Activated CD4-positive, alpha-beta T cell treated with anti-CD3 and anti-CD28 coated beads, Interleukin-2, amount 10 ng/mL, durations not matched to agents 7 days and 5 days (primary cell): ENCODE measurements around the gene N4BP2L2. TPM values are rescaled to one million over a fixed set of nuclear protein-coding genes. Genes with fewer than 3 reads are reported as not detected.

Experiments used
- CTCF ChIA-PET: fragments of 350-600 bp; sonication (Branson Sonifier 250); formaldehyde crosslinking; loops from one replicate; lab custom pipeline; 2021; ENCODE audit warnings: antibody characterized with exemption; lab: Charles Lee
- POLR2A ChIA-PET: fragments of 350-600 bp; sonication (Branson Sonifier 250); formaldehyde crosslinking; loops from one replicate; lab custom pipeline; 2021; ENCODE audit warnings: antibody characterized with exemption; lab: Charles Lee
- DNase-seq: peaks from one replicate; pipeline ENCODE4 v3.0.0-alpha.2; 2020
- H3K27ac Mint-ChIP-seq: one replicate; pipeline ENCODE4 v1.8.0; 2021; ENCODE audit warnings: mild to moderate bottlenecking, moderate library complexity, mixed read lengths
- H3K27me3 Mint-ChIP-seq: one replicate; pipeline ENCODE4 v1.8.0; 2021; ENCODE audit warnings: mixed read lengths
- H3K36me3 Mint-ChIP-seq: one replicate; pipeline ENCODE4 v1.8.0; 2021; ENCODE audit warnings: low read depth, mixed read lengths
- H3K4me1 Mint-ChIP-seq: one replicate; pipeline ENCODE4 v1.8.0; 2021; ENCODE audit warnings: mixed read lengths
- H3K4me3 Mint-ChIP-seq: one replicate; pipeline ENCODE4 v1.8.0; 2021; ENCODE audit warnings: mild to moderate bottlenecking, moderate library complexity, mixed read lengths
- H3K9me3 Mint-ChIP-seq: one replicate; pipeline ENCODE4 v1.8.0; 2021; ENCODE audit warnings: mixed read lengths
- total RNA-seq, 2 experiments: library from RNA; stranded (reverse); gene quantifications; one replicate each; pipeline ENCODE4 v1.2.3, GENCODE V29; 2021

The N4BP2L2 gene
- total RNA-seq, 2 experiments from 2014 or later = 134 to 136 TPM

GRCh38 chr13:32555613-32556012 lies 17.0 kb upstream of the N4BP2L2 start:
- ChIA-PET CTCF (interaction anchor here (0.9 to 1.8 kb wide), 3 partner anchors 12 to 35 kb away, joined by 3 read pairs; partner anchors contain the start of gene PDS5B), POLR2A (no interaction called here)
- no peak overlapping the region for H3K4me3 Mint-ChIP-seq
- H3K27ac Mint-ChIP-seq = no peak overlapping the region
- no peaks in the 10 kb centered on the region for H3K4me1 Mint-ChIP-seq
- no peaks in the 10 kb centered on the region for H3K27me3 Mint-ChIP-seq
- peaks cover 6% of the 10 kb centered on the region for H3K9me3 Mint-ChIP-seq
- DNase-seq = no peak
- H3K36me3 Mint-ChIP-seq = peaks cover 2% of the 10 kb centered on the region

GRCh38 chr13:32553720-32554119 lies 15.1 kb upstream of the N4BP2L2 start:
- DNase-seq = no peak
- Mint-ChIP-seq H3K36me3 (no peaks in the 10 kb centered on the region), H3K9me3 (peaks cover 4% of the 10 kb centered on the region), H3K27ac (no peak overlapping the region), H3K4me3 (no peak overlapping the region), H3K27me3 (peaks cover 2% of the 10 kb centered on the region), H3K4me1 (peaks cover 3% of the 10 kb centered on the region)
- ChIA-PET CTCF (interaction anchor here (0.5 to 1.4 kb wide), 2 partner anchors 32 to 121 kb away, joined by 4 read pairs; no protein-coding TSS in a partner anchor), POLR2A (no interaction called here)

- Mint-ChIP-seq H3K4me1 (peaks cover 3% of the 10 kb centered on the region), H3K4me3 (no peak overlapping the region), H3K27me3 (peaks cover 7% of the 10 kb centered on the region), H3K27ac (no peak overlapping the region), H3K9me3 (no peaks in the 10 kb centered on the region), H3K36me3 (no peaks in the 10 kb centered on the region)
- ChIA-PET CTCF (interaction anchor here (1.1 kb wide), 1 partner anchor 186 kb away, joined by 4 read pairs; no protein-coding TSS in a partner anchor), POLR2A (no interaction called here)
- no peak for DNase-seq
These were observed 11.2 kb upstream of the N4BP2L2 start for GRCh38 chr13:32549788-32550187.

GRCh38 chr13:32548837-32549236 lies 10.2 kb upstream of the N4BP2L2 start:
- ChIA-PET POLR2A (no interaction called here), CTCF (interaction anchor here (0.6 to 1.1 kb wide), 3 partner anchors 101 to 185 kb away, joined by 3 to 4 read pairs (median 4); no protein-coding TSS in a partner anchor)
- no peaks in the 10 kb centered on the region for H3K36me3 Mint-ChIP-seq
- H3K9me3 Mint-ChIP-seq = no peaks in the 10 kb centered on the region
- no peak for DNase-seq
- H3K4me1 Mint-ChIP-seq = peaks cover 3% of the 10 kb centered on the region
- no peak overlapping the region for H3K27ac Mint-ChIP-seq
- H3K27me3 Mint-ChIP-seq = peaks cover 7% of the 10 kb centered on the region
- H3K4me3 Mint-ChIP-seq = no peak overlapping the region

- H3K4me3 Mint-ChIP-seq = no peak overlapping the region
- no peaks in the 10 kb centered on the region for H3K9me3 Mint-ChIP-seq
- H3K4me1 Mint-ChIP-seq = peaks cover 3% of the 10 kb centered on the region
- DNase-seq = no peak
- ChIA-PET CTCF (interaction anchor here (1.7 kb wide), 1 partner anchor 42 kb away, joined by 4 read pairs; no protein-coding TSS in a partner anchor), POLR2A (no interaction called here)
- H3K27ac Mint-ChIP-seq = no peak overlapping the region
- H3K27me3 Mint-ChIP-seq = peaks cover 14% of the 10 kb centered on the region
- H3K36me3 Mint-ChIP-seq = no peaks in the 10 kb centered on the region
These were observed 6.5 kb upstream of the N4BP2L2 start for GRCh38 chr13:32545083-32545482.

GRCh38 chr13:32542221-32542620 lies 3.6 kb upstream of the N4BP2L2 start:
- DNase-seq = no peak
- H3K36me3 Mint-ChIP-seq = peaks cover 11% of the 10 kb centered on the region
- peaks cover 11% of the 10 kb centered on the region for H3K27me3 Mint-ChIP-seq
- no peaks in the 10 kb centered on the region for H3K9me3 Mint-ChIP-seq
- peaks cover 16% of the 10 kb centered on the region for H3K4me1 Mint-ChIP-seq
- no peak overlapping the region for H3K4me3 Mint-ChIP-seq
- H3K27ac Mint-ChIP-seq = peak overlapping the region; percentile 42
- POLR2A ChIA-PET = no interaction called here
- CTCF ChIA-PET = no interaction called here

GRCh38 chr13:32538143-32538620 lies 413 bp downstream of the N4BP2L2 start:
- peaks cover 45% of the 10 kb centered on the region for H3K36me3 Mint-ChIP-seq
- no peak for DNase-seq
- no peaks in the 10 kb centered on the region for H3K9me3 Mint-ChIP-seq
- peak overlapping the region; percentile 90 for H3K4me3 Mint-ChIP-seq
- ChIA-PET CTCF (interaction anchor here (0.6 to 1.8 kb wide), 6 partner anchors 43 to 654 kb away, joined by 3 to 5 read pairs (median 4); partner anchors contain the start of gene PDS5B), POLR2A (no interaction called here)
- peak overlapping the region; percentile 98 for H3K27ac Mint-ChIP-seq
- H3K27me3 Mint-ChIP-seq = peaks cover 7% of the 10 kb centered on the region
- peaks cover 50% of the 10 kb centered on the region for H3K4me1 Mint-ChIP-seq

GRCh38 chr13:32537580-32538142 lies 934 bp downstream of the N4BP2L2 start:
- Mint-ChIP-seq H3K9me3 (no peaks in the 10 kb centered on the region), H3K27ac (peak overlapping the region; percentile 98), H3K4me3 (peak overlapping the region; percentile 90), H3K36me3 (peaks cover 50% of the 10 kb centered on the region), H3K4me1 (peaks cover 55% of the 10 kb centered on the region), H3K27me3 (peaks cover 7% of the 10 kb centered on the region)
- peak; percentile 38 for DNase-seq
- ChIA-PET POLR2A (no interaction called here), CTCF (interaction anchor here (0.6 to 1.8 kb wide), 7 partner anchors 13 to 654 kb away, joined by 3 to 6 read pairs (median 4); partner anchors contain the start of gene PDS5B)

- peaks cover 71% of the 10 kb centered on the region for H3K4me1 Mint-ChIP-seq
- H3K9me3 Mint-ChIP-seq = no peaks in the 10 kb centered on the region
- H3K36me3 Mint-ChIP-seq = peaks cover 59% of the 10 kb centered on the region
- H3K27ac Mint-ChIP-seq = no peak overlapping the region
- POLR2A ChIA-PET = no interaction called here
- no peaks in the 10 kb centered on the region for H3K27me3 Mint-ChIP-seq
- CTCF ChIA-PET = no interaction called here
- H3K4me3 Mint-ChIP-seq = no peak overlapping the region
- DNase-seq = no peak
These were observed 2.8 kb downstream of the N4BP2L2 start for GRCh38 chr13:32535748-32536147.

- ChIA-PET POLR2A (no interaction called here), CTCF (no interaction called here)
- Mint-ChIP-seq H3K27me3 (no peaks in the 10 kb centered on the region), H3K27ac (no peak overlapping the region), H3K36me3 (peaks cover 59% of the 10 kb centered on the region), H3K4me1 (peaks cover 76% of the 10 kb centered on the region), H3K9me3 (no peaks in the 10 kb centered on the region), H3K4me3 (peak overlapping the region; percentile 30)
- no peak for DNase-seq
These were observed 3.5 kb downstream of the N4BP2L2 start for GRCh38 chr13:32535115-32535514.

GRCh38 chr13:32530841-32531253 lies 7.7 kb downstream of the N4BP2L2 start:
- Mint-ChIP-seq H3K4me1 (peaks cover 66% of the 10 kb centered on the region), H3K36me3 (peaks cover 61% of the 10 kb centered on the region), H3K27me3 (no peaks in the 10 kb centered on the region), H3K4me3 (peak overlapping the region; percentile 74), H3K27ac (peak overlapping the region; percentile 73), H3K9me3 (no peaks in the 10 kb centered on the region)
- ChIA-PET POLR2A (interaction anchor here (0.6 to 0.7 kb wide), 3 partner anchors 193 to 264 kb away, joined by 3 to 4 read pairs (median 4); no protein-coding TSS in a partner anchor), CTCF (interaction anchor here (0.7 to 0.9 kb wide), 2 partner anchors 21 to 134 kb away, joined by 4 read pairs; no protein-coding TSS in a partner anchor)
- DNase-seq = peak; percentile 22

GRCh38 chr13:32528358-32528757 lies 10.2 kb downstream of the N4BP2L2 start:
- no peak for DNase-seq
- POLR2A ChIA-PET = no interaction called here
- Mint-ChIP-seq H3K27me3 (no peaks in the 10 kb centered on the region), H3K9me3 (no peaks in the 10 kb centered on the region), H3K4me3 (no peak overlapping the region), H3K36me3 (peaks cover 52% of the 10 kb centered on the region), H3K4me1 (peaks cover 46% of the 10 kb centered on the region), H3K27ac (no peak overlapping the region)
- CTCF ChIA-PET = no interaction called here

GRCh38 chr13:32527151-32527550 lies 11.4 kb downstream of the N4BP2L2 start:
- Mint-ChIP-seq H3K27me3 (no peaks in the 10 kb centered on the region), H3K36me3 (peaks cover 49% of the 10 kb centered on the region), H3K4me3 (no peak overlapping the region), H3K4me1 (peaks cover 40% of the 10 kb centered on the region), H3K27ac (no peak overlapping the region), H3K9me3 (no peaks in the 10 kb centered on the region)
- CTCF ChIA-PET = interaction anchor here (0.8 to 1.7 kb wide), 2 partner anchors 20 to 105 kb away, joined by 3 read pairs; no protein-coding TSS in a partner anchor
- POLR2A ChIA-PET = no interaction called here
- DNase-seq = no peak
